ENCODE measurements around the gene EZR. TPM values are rescaled to one million over a fixed set of nuclear protein-coding genes. Genes with fewer than 3 reads are reported as not detected.
A peak's percentile ranks its signal among the peaks of the same experiment; 100 is the strongest.

Gene EZR
- total RNA-seq, 1 experiment from 2014 or later: 263 TPM

DNA sequence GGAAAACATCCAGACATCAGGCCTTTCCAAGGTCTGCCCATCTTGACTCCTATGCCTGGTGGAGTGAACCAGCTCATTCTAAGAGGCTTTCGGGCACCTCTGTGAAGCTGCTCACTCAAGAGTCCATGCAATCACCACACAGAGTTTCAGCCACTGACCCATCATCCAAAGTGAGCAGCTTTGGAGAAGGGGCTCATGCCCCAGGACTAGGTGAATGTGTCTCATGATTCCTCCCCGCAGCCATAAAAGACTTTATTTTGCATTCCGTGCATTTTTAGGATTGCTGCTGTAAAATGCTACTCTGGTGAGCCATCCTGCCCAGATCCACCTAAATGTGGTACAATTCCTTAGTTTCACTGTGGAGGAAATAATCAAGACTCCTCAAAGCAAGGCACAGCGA is 44.5 kb upstream of the EZR start:
- CTCF ChIA-PET: no interaction called here
- Histone ChIP-seq H3K36me3 (ENCODE audit: control insufficient read depth, insufficient read depth, low read length) (no peaks in the 10 kb centered on the region), H3K4me3 (ENCODE audit: low read depth in 2 of 2, low read length in 2 of 2) (no peak overlapping the region), H3K9me3 (ENCODE audit: control insufficient read depth, insufficient read depth, low read depth, low read length) (no peaks in the 10 kb centered on the region), H3K4me1 (ENCODE audit: control insufficient read depth, insufficient read depth, low read length) (peaks cover 24% of the 10 kb centered on the region), H3K27me3 (ENCODE audit: control insufficient read depth, insufficient read depth, low read length) (no peaks in the 10 kb centered on the region), H3K27ac (ENCODE audit: low read length) (peak overlapping the region; percentile 60; the same call in 1 of the 2 replicates)
- in situ Hi-C loops (cut with HindIII; ENCODE audit: low pct_unique_long_range_greater_than_20kb, low sequenced_read_pairs) (no loop called here), intact Hi-C loops (cut with micrococcal nuclease; ENCODE audit: unreplicated experiment) (no loop called here)
- BruUV-seq (replicated peaks): no TSS peak
- POLR2A ChIA-PET: no interaction called here
- TF ChIP-seq, protein P1, sequence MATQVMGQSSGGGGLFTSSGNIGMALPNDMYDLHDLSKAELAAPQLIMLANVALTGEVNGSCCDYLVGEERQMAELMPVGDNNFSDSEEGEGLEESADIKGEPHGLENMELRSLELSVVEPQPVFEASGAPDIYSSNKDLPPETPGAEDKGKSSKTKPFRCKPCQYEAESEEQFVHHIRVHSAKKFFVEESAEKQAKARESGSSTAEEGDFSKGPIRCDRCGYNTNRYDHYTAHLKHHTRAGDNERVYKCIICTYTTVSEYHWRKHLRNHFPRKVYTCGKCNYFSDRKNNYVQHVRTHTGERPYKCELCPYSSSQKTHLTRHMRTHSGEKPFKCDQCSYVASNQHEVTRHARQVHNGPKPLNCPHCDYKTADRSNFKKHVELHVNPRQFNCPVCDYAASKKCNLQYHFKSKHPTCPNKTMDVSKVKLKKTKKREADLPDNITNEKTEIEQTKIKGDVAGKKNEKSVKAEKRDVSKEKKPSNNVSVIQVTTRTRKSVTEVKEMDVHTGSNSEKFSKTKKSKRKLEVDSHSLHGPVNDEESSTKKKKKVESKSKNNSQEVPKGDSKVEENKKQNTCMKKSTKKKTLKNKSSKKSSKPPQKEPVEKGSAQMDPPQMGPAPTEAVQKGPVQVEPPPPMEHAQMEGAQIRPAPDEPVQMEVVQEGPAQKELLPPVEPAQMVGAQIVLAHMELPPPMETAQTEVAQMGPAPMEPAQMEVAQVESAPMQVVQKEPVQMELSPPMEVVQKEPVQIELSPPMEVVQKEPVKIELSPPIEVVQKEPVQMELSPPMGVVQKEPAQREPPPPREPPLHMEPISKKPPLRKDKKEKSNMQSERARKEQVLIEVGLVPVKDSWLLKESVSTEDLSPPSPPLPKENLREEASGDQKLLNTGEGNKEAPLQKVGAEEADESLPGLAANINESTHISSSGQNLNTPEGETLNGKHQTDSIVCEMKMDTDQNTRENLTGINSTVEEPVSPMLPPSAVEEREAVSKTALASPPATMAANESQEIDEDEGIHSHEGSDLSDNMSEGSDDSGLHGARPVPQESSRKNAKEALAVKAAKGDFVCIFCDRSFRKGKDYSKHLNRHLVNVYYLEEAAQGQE (IDR thresholded peaks at IDR 0.05; ENCODE audit: insufficient read depth in 1 of 2, low read depth in 2 of 2, low read length in 1 of 2): no peak
- TF ChIP-seq, protein P2, sequence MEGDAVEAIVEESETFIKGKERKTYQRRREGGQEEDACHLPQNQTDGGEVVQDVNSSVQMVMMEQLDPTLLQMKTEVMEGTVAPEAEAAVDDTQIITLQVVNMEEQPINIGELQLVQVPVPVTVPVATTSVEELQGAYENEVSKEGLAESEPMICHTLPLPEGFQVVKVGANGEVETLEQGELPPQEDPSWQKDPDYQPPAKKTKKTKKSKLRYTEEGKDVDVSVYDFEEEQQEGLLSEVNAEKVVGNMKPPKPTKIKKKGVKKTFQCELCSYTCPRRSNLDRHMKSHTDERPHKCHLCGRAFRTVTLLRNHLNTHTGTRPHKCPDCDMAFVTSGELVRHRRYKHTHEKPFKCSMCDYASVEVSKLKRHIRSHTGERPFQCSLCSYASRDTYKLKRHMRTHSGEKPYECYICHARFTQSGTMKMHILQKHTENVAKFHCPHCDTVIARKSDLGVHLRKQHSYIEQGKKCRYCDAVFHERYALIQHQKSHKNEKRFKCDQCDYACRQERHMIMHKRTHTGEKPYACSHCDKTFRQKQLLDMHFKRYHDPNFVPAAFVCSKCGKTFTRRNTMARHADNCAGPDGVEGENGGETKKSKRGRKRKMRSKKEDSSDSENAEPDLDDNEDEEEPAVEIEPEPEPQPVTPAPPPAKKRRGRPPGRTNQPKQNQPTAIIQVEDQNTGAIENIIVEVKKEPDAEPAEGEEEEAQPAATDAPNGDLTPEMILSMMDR (IDR thresholded peaks at IDR 0.05): no peak
- no peak for TF ChIP-seq POLR2AphosphoS5 (IDR thresholded peaks at IDR 0.05; ENCODE audit: low read depth, low read length)
- no peak for TF ChIP-seq TCF7L2 (IDR thresholded peaks at IDR 0.05; ENCODE audit: low read depth, low read length)
- ATAC-seq (peak; percentile 46), DNase-seq (ENCODE audit: low read depth, low spot score) (no peak)

DNA sequence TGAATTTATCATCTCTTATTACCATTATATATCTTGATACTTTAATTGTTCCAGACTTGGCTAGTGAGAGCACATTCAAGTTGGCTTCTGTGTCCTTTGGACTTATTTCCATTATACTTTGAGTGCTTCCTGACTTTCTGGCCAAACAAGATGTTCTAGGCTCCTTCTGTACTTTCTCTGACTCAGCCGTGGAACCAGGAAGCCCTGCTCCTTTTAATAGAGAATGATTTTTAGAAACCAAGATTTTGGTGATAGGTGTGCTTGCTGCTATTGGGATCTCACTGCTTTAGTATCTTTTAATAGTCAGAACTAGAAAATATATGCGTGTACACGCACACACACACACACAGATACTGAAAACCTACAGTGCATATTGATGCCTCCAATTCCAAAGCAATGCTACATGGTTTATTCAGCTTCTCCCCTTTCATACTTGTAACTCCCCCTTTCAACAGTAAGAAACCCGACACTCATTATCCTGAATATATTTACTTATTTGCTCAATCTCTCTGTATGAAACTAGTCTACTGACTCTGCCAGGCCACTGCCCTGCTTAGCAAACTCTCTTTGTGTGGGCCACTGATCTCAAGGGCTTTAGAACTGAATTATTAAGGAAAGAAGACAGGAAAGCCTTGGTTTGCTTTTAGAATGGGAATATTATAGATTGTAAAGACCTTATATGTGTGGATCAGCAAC is 42.7 kb upstream of the EZR start:
- ATAC-seq (no peak), DNase-seq (ENCODE audit: low read depth, low spot score) (no peak)
- Histone ChIP-seq H3K36me3 (ENCODE audit: control insufficient read depth, insufficient read depth, low read length) (no peaks in the 10 kb centered on the region), H3K9me3 (ENCODE audit: control insufficient read depth, insufficient read depth, low read depth, low read length) (no peaks in the 10 kb centered on the region), H3K27ac (ENCODE audit: low read length) (no peak overlapping the region), H3K27me3 (ENCODE audit: control insufficient read depth, insufficient read depth, low read length) (no peaks in the 10 kb centered on the region), H3K4me1 (ENCODE audit: control insufficient read depth, insufficient read depth, low read length) (peaks cover 30% of the 10 kb centered on the region), H3K4me3 (ENCODE audit: low read depth in 2 of 2, low read length in 2 of 2) (no peak overlapping the region)
- POLR2A ChIA-PET: interaction anchor here (0.5 to 0.6 kb wide), 2 partner anchors 9 to 55 kb away, joined by 3 read pairs; no protein-coding TSS in a partner anchor
- BruUV-seq (replicated peaks): no TSS peak
- TF ChIP-seq SIN3A (IDR thresholded peaks at IDR 0.05; ENCODE audit: borderline replicate concordance, insufficient read depth, low read depth, low read length): no peak
- TF ChIP-seq, protein P1 (IDR thresholded peaks at IDR 0.05; ENCODE audit: insufficient read depth in 1 of 2, low read depth in 2 of 2, low read length in 1 of 2): no peak
- no peak for TF ChIP-seq TCF7L2 (IDR thresholded peaks at IDR 0.05; ENCODE audit: low read depth, low read length)
- TF ChIP-seq, protein P2 (IDR thresholded peaks at IDR 0.05): no peak
- no peak for TF ChIP-seq POLR2AphosphoS5 (IDR thresholded peaks at IDR 0.05; ENCODE audit: low read depth, low read length)
- CTCF ChIA-PET: no interaction called here
- intact Hi-C loops (cut with micrococcal nuclease; ENCODE audit: unreplicated experiment): no loop called here
- in situ Hi-C loops (cut with HindIII; ENCODE audit: low pct_unique_long_range_greater_than_20kb, low sequenced_read_pairs): no loop called here
